GM19239 (cell line): ENCODE measurements around the gene KPNA6.
"Not testable (repeated sequence)": the region's sequence is repeated elsewhere in the genome, so short reads cannot be mapped to it uniquely, and the experiment has no call there.

Experiments
- DNase-seq: peaks from one replicate; pipeline ENCODE4 v3.0.0; 2011; ENCODE audit warnings: low spot score; ENCODE audit not compliant: insufficient read length
- FAIRE-seq: peaks from 2 replicates; lab custom pipeline; 2011; peaks lifted over from hg19 to GRCh38; lab: Jason Lieb, UNC

The KPNA6 gene

DNA sequence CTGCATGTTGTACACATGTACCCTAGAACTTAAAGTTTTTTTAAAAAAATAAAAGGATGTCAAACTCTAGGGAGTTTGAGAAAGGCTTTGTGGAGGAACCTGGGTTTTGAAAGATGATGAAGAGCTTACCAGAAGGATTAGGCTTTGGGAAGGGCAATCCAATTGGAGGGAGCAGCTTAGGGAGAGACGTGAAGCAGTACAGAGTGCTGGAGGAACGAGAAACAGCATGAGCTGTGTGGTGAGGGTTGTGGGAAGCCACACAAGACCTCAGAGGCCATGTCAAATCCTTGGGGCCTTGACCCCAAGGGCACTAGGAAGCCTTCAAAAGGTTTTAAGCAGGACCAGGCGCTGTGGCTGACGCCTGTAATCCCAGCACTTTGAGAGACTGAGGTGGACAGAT is 8.4 kb upstream of the KPNA6 start:
- FAIRE-seq, result no peak

DNA sequence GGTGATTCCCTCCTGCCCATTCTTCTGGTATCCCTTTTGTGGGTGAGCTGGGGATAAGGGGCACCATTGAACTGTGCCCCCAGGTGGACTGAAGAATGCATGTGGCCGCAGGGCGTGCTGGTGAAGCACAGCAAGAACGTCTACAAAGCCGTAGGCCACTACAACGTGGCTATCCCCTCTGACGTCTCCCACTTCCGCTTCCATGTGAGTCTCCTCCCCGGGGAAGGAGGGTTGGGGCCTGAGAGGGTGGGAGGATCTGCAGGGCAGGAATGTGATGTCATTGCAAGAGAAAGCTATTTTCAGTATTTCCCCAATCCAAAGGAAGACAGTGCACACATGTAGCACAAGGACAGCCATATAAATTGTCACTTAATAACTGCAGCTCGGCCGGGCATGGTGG is 7.5 kb upstream of the KPNA6 start:
- DNase-seq (no peak), FAIRE-seq (no peak)

More for the DNA sequence above, 8.4 kb upstream of the KPNA6 start:
- DNase-seq, result no peak

GRCh38 chr1:32100807-32101708 is 6.8 kb upstream of the KPNA6 start:
- no peak for FAIRE-seq
- no peak for DNase-seq

DNA sequence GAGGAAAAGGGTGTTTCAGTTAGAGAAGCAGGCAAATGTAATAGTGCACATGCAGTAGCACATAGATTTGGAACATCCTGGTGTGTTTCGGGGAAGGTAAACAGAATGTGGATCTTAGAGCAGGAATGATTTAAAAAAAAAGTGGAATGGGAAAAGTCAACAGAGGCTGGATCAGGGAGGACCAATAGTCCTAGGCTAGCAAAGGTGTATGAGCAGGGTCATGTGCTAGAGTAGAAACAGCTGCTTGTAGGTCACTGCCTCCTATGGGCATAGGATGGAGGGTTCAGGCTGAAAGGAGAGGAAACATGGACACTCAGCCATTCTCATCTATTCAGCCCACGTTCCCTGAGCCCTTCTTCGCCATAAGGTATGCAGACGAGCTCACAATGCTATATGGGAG is 3.7 kb upstream of the KPNA6 start:
- no peak for FAIRE-seq

GRCh38 chr1:32105338-32105737 is 2.5 kb upstream of the KPNA6 start:
- DNase-seq (no peak), FAIRE-seq (no peak)

More for the DNA sequence above, 3.7 kb upstream of the KPNA6 start:
- no peak for DNase-seq

GRCh38 chr1:32106663-32107275 is 1.1 kb upstream of the KPNA6 start:
- no peak for DNase-seq
- FAIRE-seq, result no peak

- FAIRE-seq (no peak), DNase-seq (no peak)
These were observed 3.3 kb downstream of the KPNA6 start for GRCh38 chr1:32111040-32111623.

DNA sequence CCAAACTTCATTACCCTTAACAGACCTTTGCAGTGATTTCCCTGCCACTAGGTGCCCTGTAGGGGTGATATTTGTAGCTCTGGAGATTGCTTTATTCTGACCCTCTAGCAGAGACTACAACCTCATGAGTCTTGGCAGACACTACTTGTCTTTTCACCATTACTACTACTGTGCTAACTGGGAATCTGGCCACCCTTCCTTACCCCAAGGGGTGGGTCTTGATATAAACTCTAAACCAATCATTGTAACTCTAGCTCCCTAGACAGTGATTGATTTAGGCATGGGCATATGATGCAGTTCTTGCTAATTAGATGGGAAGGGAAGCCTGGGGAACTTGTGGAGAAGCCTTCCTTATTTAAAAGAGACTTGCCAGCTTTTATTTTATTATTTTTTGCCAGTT is 3.9 kb downstream of the KPNA6 start:
- DNase-seq, result no peak
- no peak for FAIRE-seq

- FAIRE-seq (no peak), DNase-seq (no peak)
These were observed 5.0 kb downstream of the KPNA6 start for GRCh38 chr1:32112806-32113375.

DNA sequence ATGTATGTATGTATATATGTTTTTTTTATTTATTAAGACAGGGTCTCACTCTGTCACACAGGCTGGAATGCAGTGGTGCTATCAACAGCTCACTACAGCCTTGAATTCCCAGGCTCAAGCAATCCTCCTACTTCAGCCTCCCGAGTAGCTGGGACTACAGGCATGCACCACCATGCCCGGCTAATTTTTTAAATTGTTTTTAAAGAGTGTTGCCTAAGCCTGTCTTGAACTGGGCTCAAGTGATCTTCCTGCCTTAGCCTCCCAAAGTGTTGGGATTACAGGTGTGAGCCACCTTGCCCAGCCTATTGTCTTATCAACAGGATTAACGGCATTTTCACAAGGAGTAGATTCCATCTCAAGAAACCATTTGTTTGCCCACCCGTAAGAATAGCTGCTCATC is 5.6 kb downstream of the KPNA6 start:
- DNase-seq, FAIRE-seq: not testable (repeated sequence)

- no peak for FAIRE-seq
- no peak for DNase-seq
These were observed 6.6 kb downstream of the KPNA6 start for GRCh38 chr1:32114420-32114819.

- FAIRE-seq (no peak), DNase-seq (no peak)
These were observed 7.6 kb downstream of the KPNA6 start for GRCh38 chr1:32115496-32115895.

GRCh38 chr1:32116531-32116930 is 8.7 kb downstream of the KPNA6 start:
- FAIRE-seq (no peak), DNase-seq (no peak)

DNA sequence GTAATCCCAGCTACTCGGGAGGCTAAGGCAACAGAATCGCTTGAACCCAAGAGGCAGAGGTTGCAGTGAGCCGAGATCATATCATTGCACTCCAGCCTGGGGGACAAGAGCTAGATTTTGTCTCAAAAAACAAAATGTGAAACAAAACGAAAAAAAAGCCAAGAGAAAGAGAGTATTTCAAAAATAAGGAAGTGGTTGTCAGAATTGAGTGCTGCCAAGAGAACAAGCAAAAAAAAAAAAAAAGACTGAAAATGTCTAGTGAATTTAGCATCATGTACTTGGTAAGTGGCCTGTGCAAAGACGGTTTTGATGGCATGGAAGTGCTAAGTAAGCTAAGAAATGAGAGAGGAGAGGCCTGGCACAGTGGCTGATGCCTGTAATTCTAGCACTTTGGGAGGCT is 14.3 kb downstream of the KPNA6 start:
- no peak for FAIRE-seq

GRCh38 chr1:32123361-32123760 is 15.5 kb downstream of the KPNA6 start:
- FAIRE-seq, DNase-seq: not testable (repeated sequence)

More for the DNA sequence above, 14.3 kb downstream of the KPNA6 start:
- DNase-seq, result no peak

GRCh38 chr1:32125313-32125712 is 17.5 kb downstream of the KPNA6 start:
- DNase-seq (no peak), FAIRE-seq (no peak)

- FAIRE-seq, result no peak
These were observed 18.9 kb downstream of the KPNA6 start for GRCh38 chr1:32126770-32127169.

DNA sequence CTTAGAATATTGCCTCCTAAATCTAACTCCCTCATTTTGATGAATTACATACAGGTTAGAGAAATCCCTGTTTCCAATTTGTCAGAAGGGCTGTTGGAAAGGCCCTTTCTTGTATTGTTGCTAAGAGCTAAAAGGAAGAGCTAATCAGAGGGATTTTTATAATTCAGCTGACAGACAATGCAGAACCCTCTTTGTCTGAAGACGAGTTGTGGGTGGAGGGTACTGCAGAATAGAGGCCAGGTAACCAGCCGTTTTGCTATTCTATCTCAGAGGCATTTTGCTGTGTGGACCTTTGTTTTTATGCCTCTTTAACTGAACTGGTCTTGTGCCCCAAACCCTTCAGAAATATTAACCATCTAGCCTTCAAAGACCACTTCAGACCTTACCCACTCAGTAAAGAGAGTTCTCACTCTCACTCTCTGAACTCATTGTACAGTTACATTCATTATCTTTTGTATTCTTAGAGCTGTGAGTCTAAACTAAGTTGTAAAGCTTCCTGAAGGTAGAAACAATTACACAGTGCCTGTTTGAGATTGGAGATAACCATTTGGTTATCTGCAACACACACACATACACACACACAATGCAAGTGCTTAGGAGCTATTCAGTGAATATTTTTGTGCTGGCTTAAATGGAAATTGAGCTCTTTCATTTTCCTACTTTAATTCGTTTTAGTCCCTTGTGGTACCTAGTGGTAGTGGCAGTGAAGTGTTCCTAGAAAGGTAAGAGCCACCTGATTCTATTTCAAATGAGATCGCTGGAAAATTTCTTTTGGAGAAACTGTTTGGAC is 19.7 kb downstream of the KPNA6 start:
- no peak for FAIRE-seq
- DNase-seq, result no peak

More at GRCh38 chr1:32126770-32127169, 18.9 kb downstream of the KPNA6 start:
- DNase-seq, result no peak

DNA sequence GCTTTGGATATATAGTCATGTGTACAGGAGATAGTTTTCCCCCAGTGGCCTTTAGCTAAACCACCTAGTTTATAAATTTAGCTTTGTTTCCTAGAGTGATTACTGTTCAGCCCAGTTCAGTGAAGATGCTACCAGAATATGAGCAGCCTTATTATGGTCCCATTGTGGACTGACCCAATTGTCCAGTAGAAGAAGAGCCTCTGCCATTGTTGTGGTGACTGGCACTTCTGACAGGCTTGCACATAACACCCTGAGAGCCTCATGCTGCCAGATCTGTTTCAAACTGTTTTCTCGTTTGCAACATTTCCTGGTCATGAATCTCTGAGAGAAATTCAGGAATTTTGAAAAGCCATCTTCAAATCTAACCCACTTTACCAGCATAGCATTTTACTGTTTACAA is 20.6 kb downstream of the KPNA6 start:
- DNase-seq, result no peak
- no peak for FAIRE-seq

DNA sequence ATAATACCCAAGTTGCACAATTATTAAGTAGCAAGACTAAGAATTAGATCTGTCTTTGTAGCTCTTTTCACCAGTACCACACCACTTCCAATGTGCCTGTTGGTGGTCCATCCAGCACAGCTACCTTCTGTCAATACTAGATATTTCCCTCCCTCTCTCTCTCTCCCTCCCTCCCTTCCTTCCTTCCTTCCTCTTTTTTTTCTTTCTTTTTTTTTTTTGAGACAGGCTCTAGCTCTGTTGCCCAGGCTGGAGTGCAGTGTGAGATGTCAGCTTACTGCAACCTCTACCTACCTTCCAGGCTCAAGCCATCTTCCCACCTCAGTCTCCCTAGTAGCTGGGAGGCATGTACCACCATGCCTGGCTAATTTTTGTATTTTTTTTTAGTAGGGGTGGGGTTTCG is 21.1 kb downstream of the KPNA6 start:
- FAIRE-seq, result no peak
- DNase-seq, result no peak
